Measurements from ENCODE around the gene BMPR1B.

BMPR1B gene

GRCh38 chr4:95193391-95194224 is 435.9 kb downstream of the BMPR1B start:
- H3K4me3 ChIP-seq (ENCODE audit: low read depth, low read length) = no peak overlapping the region
- no peaks in the 10 kb centered on the region for H3K9me3 ChIP-seq (ENCODE audit: control insufficient read depth, insufficient read depth, low read depth, low read length)
- no peak for TF ChIP-seq ZNF266 (tag by site-specific recombination; IDR thresholded peaks at IDR 0.05; ENCODE audit: low read depth)
- H3K36me3 ChIP-seq (ENCODE audit: control insufficient read depth in 2 of 2, insufficient read depth in 1 of 2, low read length in 2 of 2) = no peaks in the 10 kb centered on the region
- H3K27ac ChIP-seq (ENCODE audit: extremely low read depth, low read depth, low read length) = no peak overlapping the region
- CTCF ChIA-PET = no interaction called here
- peaks cover 3% of the 10 kb centered on the region; the same call in 1 of the 2 replicates for H3K4me1 ChIP-seq (ENCODE audit: control insufficient read depth, insufficient read depth, low read length)
- POLR2A ChIA-PET = no interaction called here

- ChIA-PET CTCF (interaction anchor here (0.7 kb wide), 1 partner anchor 12 kb away, joined by 3 read pairs; no protein-coding TSS in a partner anchor), POLR2A (interaction anchor here (1.8 kb wide), 1 partner anchor 11 kb away, joined by 3 read pairs; no protein-coding TSS in a partner anchor)
- no peaks in the 10 kb centered on the region for H3K4me1 ChIP-seq (ENCODE audit: control insufficient read depth, insufficient read depth, low read length)
- H3K4me3 ChIP-seq (ENCODE audit: low read depth, low read length) = no peak overlapping the region
- H3K27ac ChIP-seq (ENCODE audit: extremely low read depth, low read depth, low read length) = no peak overlapping the region
- no peaks in the 10 kb centered on the region for H3K9me3 ChIP-seq (ENCODE audit: control insufficient read depth, insufficient read depth, low read depth, low read length)
- TF ChIP-seq TCF7L2 (IDR thresholded peaks at IDR 0.05; ENCODE audit: borderline replicate concordance, low read depth, low read length) = no peak
- no peak for TF ChIP-seq ZNF140 (tag by site-specific recombination; IDR thresholded peaks at IDR 0.05)
- TF ChIP-seq ZNF776 (tag by site-specific recombination; IDR thresholded peaks at IDR 0.05; ENCODE audit: borderline replicate concordance) = no peak
- no peak for TF ChIP-seq ZBTB17 (tag by site-specific recombination; IDR thresholded peaks at IDR 0.05)
- TF ChIP-seq PRDM1 (tag by site-specific recombination; IDR thresholded peaks at IDR 0.05) = no peak
- no peak for TF ChIP-seq ZBTB1 (tag by site-specific recombination; IDR thresholded peaks at IDR 0.05)
- no peak for TF ChIP-seq ZNF214 (tag by site-specific recombination; IDR thresholded peaks at IDR 0.05; ENCODE audit: borderline replicate concordance)
- TF ChIP-seq ZBTB7A (tag by site-specific recombination; IDR thresholded peaks at IDR 0.05; ENCODE audit: low read depth) = no peak
- no peak for TF ChIP-seq ZNF48 (tag by site-specific recombination; IDR thresholded peaks at IDR 0.05)
- no peak for TF ChIP-seq ZNF521 (tag by site-specific recombination; IDR thresholded peaks at IDR 0.05)
- TF ChIP-seq PATZ1 (tag by site-specific recombination; IDR thresholded peaks at IDR 0.05) = no peak
- TF ChIP-seq ZNF610 (tag by site-specific recombination; IDR thresholded peaks at IDR 0.05; ENCODE audit: borderline replicate concordance) = no peak
- no peak for TF ChIP-seq ZNF202 (tag by site-specific recombination; IDR thresholded peaks at IDR 0.05; ENCODE audit: borderline replicate concordance)
- TF ChIP-seq, protein P1, sequence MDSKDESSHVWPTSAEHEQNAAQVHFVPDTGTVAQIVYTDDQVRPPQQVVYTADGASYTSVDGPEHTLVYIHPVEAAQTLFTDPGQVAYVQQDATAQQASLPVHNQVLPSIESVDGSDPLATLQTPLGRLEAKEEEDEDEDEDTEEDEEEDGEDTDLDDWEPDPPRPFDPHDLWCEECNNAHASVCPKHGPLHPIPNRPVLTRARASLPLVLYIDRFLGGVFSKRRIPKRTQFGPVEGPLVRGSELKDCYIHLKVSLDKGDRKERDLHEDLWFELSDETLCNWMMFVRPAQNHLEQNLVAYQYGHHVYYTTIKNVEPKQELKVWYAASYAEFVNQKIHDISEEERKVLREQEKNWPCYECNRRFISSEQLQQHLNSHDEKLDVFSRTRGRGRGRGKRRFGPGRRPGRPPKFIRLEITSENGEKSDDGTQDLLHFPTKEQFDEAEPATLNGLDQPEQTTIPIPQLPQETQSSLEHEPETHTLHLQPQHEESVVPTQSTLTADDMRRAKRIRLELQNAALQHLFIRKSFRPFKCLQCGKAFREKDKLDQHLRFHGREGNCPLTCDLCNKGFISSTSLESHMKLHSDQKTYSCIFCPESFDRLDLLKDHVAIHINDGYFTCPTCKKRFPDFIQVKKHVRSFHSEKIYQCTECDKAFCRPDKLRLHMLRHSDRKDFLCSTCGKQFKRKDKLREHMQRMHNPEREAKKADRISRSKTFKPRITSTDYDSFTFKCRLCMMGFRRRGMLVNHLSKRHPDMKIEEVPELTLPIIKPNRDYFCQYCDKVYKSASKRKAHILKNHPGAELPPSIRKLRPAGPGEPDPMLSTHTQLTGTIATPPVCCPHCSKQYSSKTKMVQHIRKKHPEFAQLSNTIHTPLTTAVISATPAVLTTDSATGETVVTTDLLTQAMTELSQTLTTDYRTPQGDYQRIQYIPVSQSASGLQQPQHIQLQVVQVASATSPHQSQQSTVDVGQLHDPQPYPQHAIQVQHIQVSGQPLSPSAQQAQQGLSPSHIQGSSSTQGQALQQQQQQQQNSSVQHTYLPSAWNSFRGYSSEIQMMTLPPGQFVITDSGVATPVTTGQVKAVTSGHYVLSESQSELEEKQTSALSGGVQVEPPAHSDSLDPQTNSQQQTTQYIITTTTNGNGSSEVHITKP (tag by site-specific recombination; IDR thresholded peaks at IDR 0.05) = no peak
- no peak for TF ChIP-seq ZSCAN23 (tag by site-specific recombination; IDR thresholded peaks at IDR 0.05)
- TF ChIP-seq ZNF544 (tag by site-specific recombination; IDR thresholded peaks at IDR 0.05) = no peak
- no peak for TF ChIP-seq ZNF837 (tag by site-specific recombination; IDR thresholded peaks at IDR 0.05)
- TF ChIP-seq, protein P2, sequence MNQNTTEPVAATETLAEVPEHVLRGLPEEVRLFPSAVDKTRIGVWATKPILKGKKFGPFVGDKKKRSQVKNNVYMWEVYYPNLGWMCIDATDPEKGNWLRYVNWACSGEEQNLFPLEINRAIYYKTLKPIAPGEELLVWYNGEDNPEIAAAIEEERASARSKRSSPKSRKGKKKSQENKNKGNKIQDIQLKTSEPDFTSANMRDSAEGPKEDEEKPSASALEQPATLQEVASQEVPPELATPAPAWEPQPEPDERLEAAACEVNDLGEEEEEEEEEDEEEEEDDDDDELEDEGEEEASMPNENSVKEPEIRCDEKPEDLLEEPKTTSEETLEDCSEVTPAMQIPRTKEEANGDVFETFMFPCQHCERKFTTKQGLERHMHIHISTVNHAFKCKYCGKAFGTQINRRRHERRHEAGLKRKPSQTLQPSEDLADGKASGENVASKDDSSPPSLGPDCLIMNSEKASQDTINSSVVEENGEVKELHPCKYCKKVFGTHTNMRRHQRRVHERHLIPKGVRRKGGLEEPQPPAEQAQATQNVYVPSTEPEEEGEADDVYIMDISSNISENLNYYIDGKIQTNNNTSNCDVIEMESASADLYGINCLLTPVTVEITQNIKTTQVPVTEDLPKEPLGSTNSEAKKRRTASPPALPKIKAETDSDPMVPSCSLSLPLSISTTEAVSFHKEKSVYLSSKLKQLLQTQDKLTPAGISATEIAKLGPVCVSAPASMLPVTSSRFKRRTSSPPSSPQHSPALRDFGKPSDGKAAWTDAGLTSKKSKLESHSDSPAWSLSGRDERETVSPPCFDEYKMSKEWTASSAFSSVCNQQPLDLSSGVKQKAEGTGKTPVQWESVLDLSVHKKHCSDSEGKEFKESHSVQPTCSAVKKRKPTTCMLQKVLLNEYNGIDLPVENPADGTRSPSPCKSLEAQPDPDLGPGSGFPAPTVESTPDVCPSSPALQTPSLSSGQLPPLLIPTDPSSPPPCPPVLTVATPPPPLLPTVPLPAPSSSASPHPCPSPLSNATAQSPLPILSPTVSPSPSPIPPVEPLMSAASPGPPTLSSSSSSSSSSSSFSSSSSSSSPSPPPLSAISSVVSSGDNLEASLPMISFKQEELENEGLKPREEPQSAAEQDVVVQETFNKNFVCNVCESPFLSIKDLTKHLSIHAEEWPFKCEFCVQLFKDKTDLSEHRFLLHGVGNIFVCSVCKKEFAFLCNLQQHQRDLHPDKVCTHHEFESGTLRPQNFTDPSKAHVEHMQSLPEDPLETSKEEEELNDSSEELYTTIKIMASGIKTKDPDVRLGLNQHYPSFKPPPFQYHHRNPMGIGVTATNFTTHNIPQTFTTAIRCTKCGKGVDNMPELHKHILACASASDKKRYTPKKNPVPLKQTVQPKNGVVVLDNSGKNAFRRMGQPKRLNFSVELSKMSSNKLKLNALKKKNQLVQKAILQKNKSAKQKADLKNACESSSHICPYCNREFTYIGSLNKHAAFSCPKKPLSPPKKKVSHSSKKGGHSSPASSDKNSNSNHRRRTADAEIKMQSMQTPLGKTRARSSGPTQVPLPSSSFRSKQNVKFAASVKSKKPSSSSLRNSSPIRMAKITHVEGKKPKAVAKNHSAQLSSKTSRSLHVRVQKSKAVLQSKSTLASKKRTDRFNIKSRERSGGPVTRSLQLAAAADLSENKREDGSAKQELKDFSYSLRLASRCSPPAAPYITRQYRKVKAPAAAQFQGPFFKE (tag by site-specific recombination; IDR thresholded peaks at IDR 0.05; ENCODE audit: borderline replicate concordance) = no peak
- no peak for TF ChIP-seq ZNF830 (tag by site-specific recombination; IDR thresholded peaks at IDR 0.05; ENCODE audit: low read depth)
- TF ChIP-seq ZNF555 (tag by site-specific recombination; conservative IDR thresholded peaks at IDR 0.05) = no peak
- no peaks in the 10 kb centered on the region for H3K36me3 ChIP-seq (ENCODE audit: control insufficient read depth in 2 of 2, insufficient read depth in 1 of 2, low read length in 2 of 2)
These were observed 439.6 kb downstream of the BMPR1B start for GRCh38 chr4:95197353-95197752.

Data from HEK293 (cell line).